HCT116 (cell line): ENCODE measurements around the gene TTYH1. TPM values are rescaled to one million over a fixed set of nuclear protein-coding genes. Genes with fewer than 3 reads are reported as not detected.

Source experiments
- ATAC-seq: fragments of 200-7000 bp; cut with Tn5 transposase; 2 replicates; pipeline ENCODE4 v1.9.1; 2020; ENCODE audit warnings: mild to moderate bottlenecking, moderate library complexity
- BruUV-seq: library from RNA; stranded (reverse); fragments of 400-500 nt; replicated peaks from 2 replicates; lab custom pipeline; 2021; lab: Mats Ljungman, UMichigan
- CTCF ChIA-PET: fragments of 300-600 bp; sonication (Branson Sonifier 250); formaldehyde crosslinking; loops from one replicate; lab custom pipeline; 2021; ENCODE audit warnings: antibody characterized with exemption; lab: Charles Lee
- POLR2A ChIA-PET: fragments of 300-600, 350-600 bp; sonication (Branson Sonifier 250); formaldehyde crosslinking; loops from one replicate; lab custom pipeline; 2021; ENCODE audit warnings: antibody characterized with exemption; lab: Charles Lee
- RAD21 ChIA-PET, 2 experiments: fragments of 300-600 bp; sonication (Branson Sonifier 250); formaldehyde crosslinking; loops; one replicate each; lab custom pipeline; 2023; ENCODE audit warnings: low total read pairs in 2 of 2; ENCODE audit not compliant: uncharacterized antibody in 2 of 2, unreplicated experiment in 2 of 2, low non-redundant PET in 1 of 2; lab: Charles Lee
- DNase-seq: peaks from one replicate; pipeline ENCODE4 v3.0.0-alpha.2; 2010; ENCODE audit warnings: low read depth, low spot score
- H2AFZ ChIP-seq: fragments of 200-600 bp; shearing (Covaris generic), sonication (generic); 2 replicates; pipeline ENCODE4 v1.6.1; 2017; ENCODE audit warnings: low read depth, mixed run types, mixed read lengths, antibody characterized with exemption, low read length; ENCODE audit not compliant: poor library complexity, severe bottlenecking
- H3K27ac ChIP-seq: 2 replicates; pipeline ENCODE4 v1.5.1; 2012; ENCODE audit warnings: low read depth, low read length
- H3K27me3 ChIP-seq: fragments of 200-600 bp; sonication (generic); 2 replicates; pipeline ENCODE4 v1.6.1; 2016; ENCODE audit warnings: mixed run types, low read length, mixed read lengths; ENCODE audit not compliant: insufficient read depth
- H3K36me3 ChIP-seq, 2 experiments: fragments of 200-500 bp in 1 of 2; fragments of 200-600 bp in 1 of 2; sonication (Bioruptor generic) in 1 of 2; sonication (generic) in 1 of 2; 2 replicates each; pipeline versions ENCODE4 v1.5.1 to v1.6.1; 2014 to 2016; ENCODE audit warnings: low read length in 2 of 2, inconsistent platforms in 1 of 2, mixed read lengths in 1 of 2, mixed run types in 1 of 2; ENCODE audit not compliant: insufficient read depth in 2 of 2, control insufficient read depth in 1 of 2
- H3K4me1 ChIP-seq, 2 experiments: fragments of 200-600 bp in 1 of 2; sonication (generic) in 1 of 2; 2 replicates each; pipeline versions ENCODE4 v1.5.1 to v1.6.1; 2012 to 2017; ENCODE audit warnings: low read length in 2 of 2, inconsistent platforms in 1 of 2, mild to moderate bottlenecking in 1 of 2, mixed read lengths in 1 of 2, mixed run types in 1 of 2, moderate library complexity in 1 of 2; ENCODE audit not compliant: insufficient read depth in 2 of 2, control insufficient read depth in 1 of 2
- H3K4me2 ChIP-seq: fragments of 200-600 bp; sonication (generic); 2 replicates; pipeline ENCODE4 v1.6.1; 2017; ENCODE audit warnings: mixed run types, low read length, mixed read lengths
- H3K4me3 ChIP-seq, 2 experiments: fragments of 200-600 bp in 1 of 2; sonication (generic) in 1 of 2; replicated peaks in 1 of 2; 2 replicates each; pipeline ENCODE4 v1.5.1; 2011 to 2016; ENCODE audit warnings: low read length in 2 of 2, control low read depth in 1 of 2, low read depth in 1 of 2, mild to moderate bottlenecking in 1 of 2, mixed read lengths in 1 of 2, mixed run types in 1 of 2
- H3K79me2 ChIP-seq: fragments of 200-600 bp; sonication (generic); 2 replicates; pipeline ENCODE4 v1.6.1; 2017; ENCODE audit warnings: mild to moderate bottlenecking, mixed run types, low read length, moderate library complexity, mixed read lengths; ENCODE audit not compliant: insufficient read depth
- H3K9ac ChIP-seq: fragments of 200-600 bp; sonication (generic); 2 replicates; pipeline ENCODE4 v1.6.1; 2016; ENCODE audit warnings: low read length, mixed read lengths
- H3K9me2 ChIP-seq: fragments of 200-600 bp; sonication (generic), shearing (Covaris generic); 2 replicates; pipeline ENCODE4 v1.6.1; 2017; ENCODE audit warnings: mixed run types, mild to moderate bottlenecking, moderate library complexity; ENCODE audit not compliant: insufficient read depth
- H3K9me3 ChIP-seq, 2 experiments: fragments of 200-500 bp in 1 of 2; fragments of 200-600 bp in 1 of 2; sonication (Bioruptor generic) in 1 of 2; sonication (generic) in 1 of 2; 2 replicates each; pipeline ENCODE4 v1.6.1; 2014 to 2017; ENCODE audit warnings: low read length in 2 of 2, mixed read lengths in 2 of 2, inconsistent platforms in 1 of 2, low read depth in 1 of 2, mild to moderate bottlenecking in 1 of 2, mixed run types in 1 of 2, moderate library complexity in 1 of 2; ENCODE audit not compliant: control insufficient read depth in 1 of 2, insufficient read depth in 1 of 2
- H4K20me1 ChIP-seq: fragments of 200-600 bp; sonication (generic), shearing (Covaris generic); 2 replicates; pipeline ENCODE4 v1.6.1; 2017; ENCODE audit warnings: mixed run types, mild to moderate bottlenecking, moderate library complexity; ENCODE audit not compliant: insufficient read depth
- CEBPB ChIP-seq: IDR thresholded peaks from 2 replicates; pipeline ENCODE4 v1.6.1; 2012; ENCODE audit warnings: low read depth
- CTCF ChIP-seq, 3 experiments: fragments of 200-600 bp in 1 of 3; sonication (generic) in 1 of 3; IDR thresholded peaks in 2 of 3; conservative IDR thresholded peaks in 1 of 3; 2 replicates each; pipeline ENCODE4 v1.5.1; 2012 to 2017; ENCODE audit warnings: low read depth in 2 of 3, low read length in 2 of 3, antibody characterized with exemption in 1 of 3, borderline replicate concordance in 1 of 3, control low read depth in 1 of 3, mild to moderate bottlenecking in 1 of 3, mixed read lengths in 1 of 3, mixed run types in 1 of 3, moderate library complexity in 1 of 3; ENCODE audit not compliant: insufficient read depth in 1 of 3
- FOSL1 ChIP-seq: IDR thresholded peaks from 2 replicates; pipeline ENCODE4 v1.6.1; 2012; ENCODE audit warnings: low read depth
- JUND ChIP-seq: IDR thresholded peaks from 2 replicates; pipeline ENCODE4 v1.6.1; 2012
- RAD21 ChIP-seq: IDR thresholded peaks from 2 replicates; pipeline ENCODE4 v1.6.1; 2012; ENCODE audit warnings: low read depth, mild to moderate bottlenecking
- REST ChIP-seq: IDR thresholded peaks from 2 replicates; pipeline ENCODE4 v1.6.1; 2012; ENCODE audit warnings: low read depth
- SIN3A ChIP-seq: IDR thresholded peaks from 2 replicates; pipeline ENCODE4 v1.6.1; 2012; ENCODE audit warnings: low read depth
- SP1 ChIP-seq: IDR thresholded peaks from 2 replicates; pipeline ENCODE4 v1.6.1; 2012; ENCODE audit warnings: low read depth
- SRF ChIP-seq: IDR thresholded peaks from 2 replicates; pipeline ENCODE4 v1.6.1; 2012; ENCODE audit warnings: low read depth
- TCF7L2 ChIP-seq: IDR thresholded peaks from 2 replicates; pipeline ENCODE4 v1.7.0; 2011; ENCODE audit warnings: borderline replicate concordance, inconsistent platforms; ENCODE audit not compliant: insufficient read depth, insufficient read length; ENCODE audit errors: extremely low read depth
- YY1 ChIP-seq: IDR thresholded peaks from 2 replicates; pipeline ENCODE4 v1.6.1; 2011; ENCODE audit warnings: low read length, low read depth, moderate library complexity, mild to moderate bottlenecking; ENCODE audit not compliant: insufficient replicate concordance; ENCODE audit errors: extremely low read depth
- ZFX ChIP-seq: fragments of 450-650 bp; IDR thresholded peaks from 2 replicates; pipeline ENCODE4 v1.6.1; 2017
- intact Hi-C: fragments of 100-400 bp; cut with micrococcal nuclease; formaldehyde crosslinking; loops from 2 replicates; pipeline ENCODE4 v1.10.0; 2022
- total RNA-seq: library from RNA; stranded (reverse); gene quantifications from one replicate; pipeline ENCODE4 v1.2.1, GENCODE V29; 2021; ENCODE audit not compliant: unreplicated experiment
- TF ChIP-seq, protein P1 (sequence below): IDR thresholded peaks from 2 replicates; pipeline ENCODE4 v1.6.1; 2012
- TF ChIP-seq, protein P2 (sequence below): IDR thresholded peaks from 2 replicates; pipeline ENCODE4 v1.6.1; 2012

TTYH1 gene
- total RNA-seq, 1 experiment from 2014 or later, result 0.37 TPM

- no peak overlapping the region for H3K9ac ChIP-seq
- POLR2A ChIA-PET, result no interaction called here
- ATAC-seq (no peak), DNase-seq (no peak)
- H3K4me3 ChIP-seq, result no peak overlapping the region
- H3K36me3 ChIP-seq, result no peaks in the 10 kb centered on the region
- no peaks in the 10 kb centered on the region for H4K20me1 ChIP-seq
- RAD21 ChIA-PET, result no interaction called here
- H3K9me2 ChIP-seq, result no peaks in the 10 kb centered on the region
- CTCF ChIA-PET, result no interaction called here
- H3K79me2 ChIP-seq, result no peaks in the 10 kb centered on the region
- intact Hi-C loops, result loop anchor here (5.0 kb wide), 1 partner anchor 161 kb away; no protein-coding TSS in a partner anchor
- H3K27ac ChIP-seq, result no peak overlapping the region
- peaks cover 7 to 11% of the 10 kb centered on the region in 2 experiments; a peak in 3 of 4 replicates for H3K4me1 ChIP-seq
- no peak for TF ChIP-seq RAD21
- BruUV-seq, result no TSS peak
- H3K4me2 ChIP-seq, result no peak overlapping the region
- H3K9me3 ChIP-seq, result no peaks in the 10 kb centered on the region
- H2AFZ ChIP-seq, result no peak overlapping the region
- H3K27me3 ChIP-seq, result peaks cover 7% of the 10 kb centered on the region; the same call in 1 of the 2 replicates
These were observed 21.9 kb upstream of the TTYH1 start for GRCh38 chr19:54393381-54393780.

DNA sequence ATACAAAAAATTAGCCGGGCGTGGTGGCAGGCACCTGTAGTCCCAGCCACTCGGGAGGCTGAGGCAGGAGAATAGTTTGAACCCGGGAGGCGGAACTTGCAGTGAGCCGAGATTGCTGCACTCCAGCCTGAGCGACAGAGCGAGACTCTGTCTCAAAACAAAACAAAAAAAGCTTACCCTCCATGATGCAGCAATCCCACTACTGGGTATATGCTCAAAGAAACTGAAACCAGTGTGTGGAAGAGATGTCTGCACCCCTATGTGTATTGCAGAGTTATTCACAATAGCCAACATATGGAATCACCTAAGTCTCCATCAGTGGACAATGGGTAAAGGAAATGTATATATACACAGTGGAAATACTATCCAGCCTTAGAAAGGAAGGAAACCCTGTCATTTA, 19.6 kb upstream of the TTYH1 start:
- Histone ChIP-seq H3K4me1 (peaks cover 7 to 11% of the 10 kb centered on the region in 2 experiments; a peak in 3 of 4 replicates), H3K27ac (no peak overlapping the region), H3K9me2 (no peaks in the 10 kb centered on the region), H3K4me2 (no peak overlapping the region), H3K36me3 (no peaks in the 10 kb centered on the region), H3K9ac (no peak overlapping the region), H3K27me3 (no peaks in the 10 kb centered on the region), H2AFZ (no peak overlapping the region), H3K79me2 (no peaks in the 10 kb centered on the region), H3K9me3 (no peaks in the 10 kb centered on the region), H3K4me3 (no peak overlapping the region), H4K20me1 (no peaks in the 10 kb centered on the region)
- DNase-seq (no peak), ATAC-seq (no peak)
- intact Hi-C loops, result no loop called here
- ChIA-PET POLR2A (no interaction called here), CTCF (no interaction called here), RAD21 (no interaction called here)
- TF ChIP-seq TCF7L2 (no peak), YY1 (no peak), CEBPB (no peak), ZFX (no peak), SRF (no peak), SIN3A (no peak), FOSL1 (no peak), REST (no peak), RAD21 (no peak), SP1 (no peak), JUND (no peak), CTCF (IDR thresholded peaks at IDR 0.05 in 2 of 3, conservative IDR thresholded peaks at IDR 0.05 in 1 of 3; ENCODE audit: borderline replicate concordance in 1 of 3, insufficient read depth in 1 of 3, low read depth in 2 of 3, low read length in 2 of 3) (no peak)
- TF ChIP-seq, protein P1, sequence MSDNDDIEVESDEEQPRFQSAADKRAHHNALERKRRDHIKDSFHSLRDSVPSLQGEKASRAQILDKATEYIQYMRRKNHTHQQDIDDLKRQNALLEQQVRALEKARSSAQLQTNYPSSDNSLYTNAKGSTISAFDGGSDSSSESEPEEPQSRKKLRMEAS, result no peak
- TF ChIP-seq, protein P2, sequence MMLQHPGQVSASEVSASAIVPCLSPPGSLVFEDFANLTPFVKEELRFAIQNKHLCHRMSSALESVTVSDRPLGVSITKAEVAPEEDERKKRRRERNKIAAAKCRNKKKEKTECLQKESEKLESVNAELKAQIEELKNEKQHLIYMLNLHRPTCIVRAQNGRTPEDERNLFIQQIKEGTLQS, result no peak
- BruUV-seq, result no TSS peak
